Activated naive CD8-positive, alpha-beta T cell treated with anti-CD3 and anti-CD28 coated beads for 36 hours (primary cell): ENCODE measurements around the gene MPRIP. TPM values are rescaled to one million over a fixed set of nuclear protein-coding genes. Genes with fewer than 3 reads are reported as not detected.

Source experiments
- DNase-seq: peaks from one replicate; pipeline ENCODE4 v3.0.0; 2021
- H3K27ac Mint-ChIP-seq: one replicate; pipeline ENCODE4 v1.8.0; 2022; ENCODE audit warnings: mild to moderate bottlenecking, moderate library complexity, mixed read lengths
- H3K27me3 Mint-ChIP-seq: one replicate; pipeline ENCODE4 v1.8.0; 2022; ENCODE audit warnings: mild to moderate bottlenecking, mixed read lengths
- H3K36me3 Mint-ChIP-seq: one replicate; pipeline ENCODE4 v1.8.0; 2021; ENCODE audit warnings: mild to moderate bottlenecking, mixed read lengths
- H3K4me1 Mint-ChIP-seq: one replicate; pipeline ENCODE4 v1.8.0; 2021; ENCODE audit warnings: mixed read lengths
- H3K4me3 Mint-ChIP-seq: one replicate; pipeline ENCODE4 v1.8.0; 2022; ENCODE audit warnings: mild to moderate bottlenecking, moderate library complexity, mixed read lengths
- H3K9me3 Mint-ChIP-seq: one replicate; pipeline ENCODE4 v1.8.0; 2022; ENCODE audit warnings: mixed read lengths
- total RNA-seq, 2 experiments: library from RNA; stranded (reverse); gene quantifications; one replicate each; pipeline ENCODE4 v1.2.3, GENCODE V29; 2021

Gene MPRIP
- total RNA-seq, 2 experiments from 2014 or later, result 130 to 143 TPM

DNA sequence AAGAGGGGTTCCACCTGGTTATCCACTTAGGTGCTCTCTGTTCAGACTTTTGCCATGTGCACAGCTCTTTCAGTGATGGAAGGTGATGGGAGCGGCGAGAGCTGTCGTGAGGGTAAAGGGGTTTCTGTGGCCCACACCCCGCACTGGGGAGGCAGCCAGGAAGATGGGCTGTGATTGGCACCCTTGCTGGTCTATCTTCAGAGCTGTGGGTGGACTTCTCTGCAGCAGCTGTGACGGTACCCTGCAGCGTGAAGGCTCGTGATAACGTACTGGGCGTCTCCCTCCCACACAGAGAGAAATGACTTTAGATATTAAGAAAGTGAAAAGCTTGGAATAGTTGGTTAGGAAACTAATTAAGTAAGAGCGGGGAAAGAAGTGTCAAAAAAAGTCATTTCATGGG lies 45.8 kb downstream of the MPRIP start:
- no peak overlapping the region for H3K4me3 Mint-ChIP-seq
- H3K27ac Mint-ChIP-seq, result no peak overlapping the region

DNA sequence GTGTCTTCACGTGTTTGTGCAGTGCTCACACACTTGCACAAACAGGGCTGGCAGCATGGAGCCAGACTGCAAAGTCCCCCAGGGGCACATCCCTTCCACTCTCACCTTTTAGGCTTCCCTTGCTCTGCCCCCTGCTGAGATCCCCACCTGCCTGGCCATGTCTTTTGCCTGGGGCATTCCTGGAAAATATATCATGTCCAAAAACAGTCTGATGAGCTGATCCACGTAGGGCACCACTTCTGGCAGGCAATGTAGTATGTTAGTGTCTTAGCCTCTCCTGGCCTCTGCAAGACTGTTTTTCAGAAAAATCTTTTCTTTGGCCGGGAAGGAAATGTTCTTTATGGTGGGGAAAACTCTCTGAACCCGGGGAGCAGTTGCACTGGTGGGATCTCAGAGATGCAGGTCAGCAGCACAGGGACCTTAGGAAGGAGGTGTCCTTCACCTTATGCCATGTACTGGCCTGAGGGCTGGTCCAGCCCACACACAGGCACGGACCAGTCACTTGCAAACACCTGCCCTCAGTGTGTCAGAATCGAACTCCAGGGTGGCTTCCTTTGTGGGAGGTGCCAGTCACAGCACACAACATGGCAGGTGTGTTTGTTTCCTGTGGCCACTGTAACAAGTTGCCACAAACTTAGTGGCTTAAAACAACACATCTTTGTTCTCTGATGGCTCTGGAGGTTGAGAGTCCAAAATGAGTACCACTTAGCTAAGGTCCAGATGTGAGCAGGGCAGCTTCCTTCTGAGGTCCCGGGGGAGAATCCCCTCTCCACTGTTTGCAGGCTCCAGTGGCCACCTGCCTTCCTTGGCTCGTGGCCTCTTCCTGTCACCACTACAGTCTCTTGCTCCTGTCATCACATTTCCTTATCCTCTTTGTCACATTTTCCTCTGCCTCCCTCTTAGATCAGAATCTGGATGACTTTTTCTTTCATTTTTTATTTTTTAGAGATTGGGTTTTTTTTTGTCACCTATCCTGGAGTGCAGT lies 46.6 kb downstream of the MPRIP start:
- no peak for DNase-seq
- no peak overlapping the region for H3K4me3 Mint-ChIP-seq
- peak overlapping the region; percentile 32 for H3K27ac Mint-ChIP-seq
- H3K4me1 Mint-ChIP-seq, result peaks cover 28% of the 10 kb centered on the region
- H3K27me3 Mint-ChIP-seq, result no peaks in the 10 kb centered on the region
- H3K36me3 Mint-ChIP-seq, result peaks cover 8% of the 10 kb centered on the region
- H3K9me3 Mint-ChIP-seq, result no peaks in the 10 kb centered on the region

More for the DNA sequence above, 45.8 kb downstream of the MPRIP start:
- Mint-ChIP-seq H3K4me1 (peaks cover 27% of the 10 kb centered on the region), H3K27me3 (no peaks in the 10 kb centered on the region), H3K9me3 (no peaks in the 10 kb centered on the region), H3K36me3 (peaks cover 9% of the 10 kb centered on the region)
- no peak for DNase-seq

DNA sequence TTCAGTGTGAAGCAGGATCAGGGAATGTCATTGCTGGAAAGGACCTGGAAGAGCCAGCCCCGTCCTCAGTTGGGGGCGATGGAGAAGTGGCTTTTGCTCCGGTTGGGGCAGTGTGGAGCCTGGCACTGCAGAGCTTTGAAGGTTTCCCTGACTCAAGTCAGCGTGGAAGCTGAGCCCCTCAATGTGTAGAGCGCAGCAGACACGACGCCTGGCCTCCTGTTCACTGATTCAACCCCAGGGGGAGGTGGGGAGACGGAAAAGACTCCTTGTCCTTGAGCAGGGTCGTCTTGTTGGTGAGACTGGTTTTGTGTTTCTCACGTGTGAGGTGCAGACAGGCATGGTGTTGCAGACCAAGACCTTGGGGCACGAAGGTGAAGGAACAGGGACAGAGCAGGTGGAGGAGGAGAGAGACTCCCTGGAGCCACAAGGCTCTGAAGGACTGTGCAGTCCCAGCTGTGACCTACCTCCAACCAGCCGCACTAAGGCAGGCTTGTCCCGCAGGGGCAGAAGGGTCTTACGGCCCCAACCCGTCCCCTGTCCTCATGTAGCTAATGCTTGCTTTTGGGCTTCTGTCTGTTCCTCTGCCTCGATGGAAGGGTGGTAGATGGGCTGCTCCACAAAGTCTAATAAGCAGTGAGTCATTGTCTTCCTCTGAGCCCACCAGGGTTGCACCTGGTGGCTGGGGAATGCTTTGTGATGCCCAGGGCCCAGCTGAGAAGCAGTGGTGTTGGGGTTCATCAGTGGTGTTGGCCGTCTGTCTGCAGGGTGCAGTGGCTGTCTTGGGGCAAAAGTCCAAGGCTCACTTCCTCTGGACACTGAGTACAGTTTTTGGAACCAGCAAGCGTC lies 47.8 kb downstream of the MPRIP start:
- Mint-ChIP-seq H3K4me1 (peaks cover 31% of the 10 kb centered on the region), H3K4me3 (no peak overlapping the region), H3K27ac (no peak overlapping the region), H3K27me3 (no peaks in the 10 kb centered on the region), H3K36me3 (peaks cover 6% of the 10 kb centered on the region), H3K9me3 (no peaks in the 10 kb centered on the region)
- DNase-seq, result no peak

DNA sequence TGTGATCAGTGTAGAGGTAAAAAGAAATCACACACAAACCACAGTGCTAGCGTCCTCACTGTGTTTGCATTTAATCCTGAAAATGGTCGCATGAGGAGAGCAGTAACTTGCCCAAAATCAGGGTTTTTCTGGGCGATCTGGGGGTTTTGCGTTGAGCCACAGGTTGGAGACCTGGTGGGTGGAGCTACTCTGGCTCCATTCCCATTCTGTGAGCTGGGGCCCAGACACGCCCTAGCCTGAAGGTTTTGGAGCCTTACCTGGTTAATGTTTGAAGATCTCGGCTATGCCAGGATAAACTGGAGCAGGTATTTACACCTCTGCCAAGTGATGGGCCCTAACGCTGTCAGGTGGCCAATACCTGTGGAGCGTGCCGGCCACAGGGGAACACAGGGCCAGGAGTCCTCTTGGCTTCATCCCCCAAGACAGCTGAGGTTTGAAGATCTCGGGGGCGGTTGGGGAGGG lies 48.4 kb downstream of the MPRIP start:
- Mint-ChIP-seq H3K27ac (no peak overlapping the region), H3K27me3 (no peaks in the 10 kb centered on the region), H3K4me1 (peaks cover 31% of the 10 kb centered on the region), H3K9me3 (no peaks in the 10 kb centered on the region), H3K4me3 (no peak overlapping the region), H3K36me3 (peaks cover 6% of the 10 kb centered on the region)
- no peak for DNase-seq

DNA sequence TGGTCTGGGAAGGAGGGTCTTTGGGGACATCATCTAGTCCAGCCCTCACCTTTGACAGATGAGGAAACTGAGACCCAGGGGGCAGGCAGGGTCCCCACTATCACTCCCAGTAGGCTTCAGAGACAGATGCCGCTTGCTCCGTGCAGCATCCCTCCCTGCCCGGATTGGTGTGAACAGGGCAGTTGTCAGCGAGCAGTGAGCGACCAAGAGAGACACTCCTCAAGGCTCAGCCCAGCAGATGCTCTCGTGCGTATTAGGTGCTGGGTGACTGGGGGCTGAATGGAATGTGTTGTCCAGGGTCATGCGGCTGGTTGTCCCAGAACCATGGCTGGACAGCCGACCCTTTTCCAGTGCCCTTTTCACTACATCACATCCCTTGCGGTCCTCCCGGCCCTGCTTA lies 49.0 kb downstream of the MPRIP start:
- H3K4me3 Mint-ChIP-seq, result no peak overlapping the region
- peaks cover 6% of the 10 kb centered on the region for H3K36me3 Mint-ChIP-seq
- no peaks in the 10 kb centered on the region for H3K9me3 Mint-ChIP-seq
- peaks cover 29% of the 10 kb centered on the region for H3K4me1 Mint-ChIP-seq
- no peak for DNase-seq
- H3K27ac Mint-ChIP-seq, result no peak overlapping the region
- no peaks in the 10 kb centered on the region for H3K27me3 Mint-ChIP-seq

DNA sequence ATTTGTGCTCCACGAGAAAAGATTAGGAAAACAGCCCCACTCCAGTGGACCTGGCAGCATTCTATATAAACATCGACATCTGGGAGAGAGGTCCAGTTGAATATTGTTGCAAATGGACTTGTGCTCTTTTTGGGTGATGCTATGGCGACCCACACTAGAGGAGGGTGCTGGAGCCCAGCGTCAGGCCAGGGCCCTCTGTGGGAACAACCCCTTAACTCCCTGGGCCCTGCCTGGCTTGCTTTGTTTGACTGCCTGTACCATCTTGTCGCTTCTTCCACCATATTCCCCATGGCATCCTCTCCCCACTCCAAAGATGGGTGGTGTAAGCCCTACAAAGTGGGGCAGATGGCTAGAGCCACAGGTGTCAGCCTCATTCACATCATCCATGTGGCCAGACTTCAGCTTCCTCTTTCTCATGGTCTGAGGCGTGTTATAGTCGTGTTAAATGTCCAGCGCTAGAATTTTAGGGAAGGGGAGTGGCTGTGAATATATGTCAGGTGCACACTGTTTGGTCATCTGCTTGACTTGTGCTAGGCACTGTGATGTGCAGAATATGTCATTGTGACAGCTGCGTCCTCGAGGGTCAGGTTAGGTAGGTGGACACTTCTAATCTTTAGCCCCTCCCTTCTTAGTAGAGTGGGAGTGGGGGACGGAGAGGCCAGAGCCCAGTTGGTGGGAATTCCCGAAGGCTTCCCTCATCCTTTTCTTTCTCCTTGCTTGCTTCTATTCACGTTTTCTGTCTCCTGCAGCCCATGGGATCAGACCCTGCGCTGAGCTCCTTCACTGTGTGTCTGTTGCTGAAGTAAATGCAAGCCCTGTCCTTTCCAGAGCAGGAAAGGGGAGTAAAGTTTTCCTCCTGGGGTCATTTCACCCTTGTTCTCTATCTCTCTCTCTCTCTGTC lies 49.8 kb downstream of the MPRIP start:
- Mint-ChIP-seq H3K36me3 (peaks cover 6% of the 10 kb centered on the region), H3K4me3 (no peak overlapping the region), H3K4me1 (peaks cover 29% of the 10 kb centered on the region), H3K27me3 (no peaks in the 10 kb centered on the region), H3K27ac (peak overlapping the region; percentile 8), H3K9me3 (no peaks in the 10 kb centered on the region)
- no peak for DNase-seq

DNA sequence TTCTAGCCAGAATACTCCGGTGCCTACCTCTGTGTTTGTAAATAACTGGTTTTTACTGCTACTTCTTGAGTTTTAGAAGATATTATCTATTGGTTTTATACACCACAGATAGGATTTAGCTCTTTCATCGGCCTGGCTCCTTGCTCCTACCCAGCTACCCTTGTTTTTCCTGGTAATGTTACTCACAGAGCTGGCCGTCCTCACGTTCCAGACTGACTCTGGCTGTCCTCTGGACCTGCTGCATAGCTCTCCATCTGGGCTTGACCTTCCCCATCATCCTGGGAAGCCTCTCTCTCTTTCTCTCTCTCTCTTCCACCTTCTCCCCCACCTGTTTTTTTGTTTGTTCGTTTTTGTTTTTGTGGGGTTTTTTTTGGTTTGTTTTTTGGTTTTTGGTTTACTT lies 51.5 kb downstream of the MPRIP start:
- Mint-ChIP-seq H3K9me3 (no peaks in the 10 kb centered on the region), H3K4me3 (no peak overlapping the region), H3K27ac (no peak overlapping the region), H3K4me1 (peaks cover 20% of the 10 kb centered on the region), H3K27me3 (no peaks in the 10 kb centered on the region), H3K36me3 (peaks cover 3% of the 10 kb centered on the region)
- DNase-seq, result no peak

DNA sequence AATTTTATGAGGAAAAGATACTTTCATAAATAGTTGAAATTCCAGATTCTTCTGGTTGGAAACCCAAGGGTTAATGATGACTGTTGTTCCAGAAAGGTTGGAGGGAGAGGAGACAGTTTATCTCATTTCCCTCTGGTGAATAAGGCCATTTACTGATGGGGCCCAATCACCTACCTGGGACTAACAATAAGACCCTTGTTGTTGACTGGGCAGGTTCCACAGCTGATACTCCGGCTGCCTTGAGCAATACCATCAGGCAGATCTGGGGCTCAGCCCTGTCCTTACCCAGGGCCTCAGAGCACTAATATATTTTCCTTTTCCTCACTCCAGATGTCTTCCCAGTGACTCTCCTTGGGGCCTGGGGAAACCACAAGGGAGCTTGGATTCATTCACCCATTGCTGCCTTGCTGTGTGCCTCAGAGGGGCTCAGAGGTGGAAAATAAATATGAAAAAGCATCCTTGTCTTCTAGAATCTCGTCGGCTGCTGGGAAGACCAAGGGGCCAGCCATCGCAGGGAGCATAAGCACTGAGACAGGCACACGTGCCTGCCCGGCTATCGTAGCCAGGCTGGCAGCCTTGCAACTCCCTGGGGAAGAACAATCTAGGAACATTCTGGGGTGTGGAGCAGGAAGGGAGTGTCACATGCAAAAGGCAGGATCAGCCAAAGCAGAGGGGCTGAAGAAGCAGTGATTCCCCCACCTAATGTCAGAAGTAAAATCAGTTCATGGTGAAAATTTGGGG lies 54.4 kb downstream of the MPRIP start:
- H3K36me3 Mint-ChIP-seq, result no peaks in the 10 kb centered on the region
- no peak overlapping the region for H3K4me3 Mint-ChIP-seq
- peaks cover 10% of the 10 kb centered on the region for H3K4me1 Mint-ChIP-seq
- H3K9me3 Mint-ChIP-seq, result no peaks in the 10 kb centered on the region
- DNase-seq, result no peak
- H3K27me3 Mint-ChIP-seq, result no peaks in the 10 kb centered on the region
- H3K27ac Mint-ChIP-seq, result no peak overlapping the region

DNA sequence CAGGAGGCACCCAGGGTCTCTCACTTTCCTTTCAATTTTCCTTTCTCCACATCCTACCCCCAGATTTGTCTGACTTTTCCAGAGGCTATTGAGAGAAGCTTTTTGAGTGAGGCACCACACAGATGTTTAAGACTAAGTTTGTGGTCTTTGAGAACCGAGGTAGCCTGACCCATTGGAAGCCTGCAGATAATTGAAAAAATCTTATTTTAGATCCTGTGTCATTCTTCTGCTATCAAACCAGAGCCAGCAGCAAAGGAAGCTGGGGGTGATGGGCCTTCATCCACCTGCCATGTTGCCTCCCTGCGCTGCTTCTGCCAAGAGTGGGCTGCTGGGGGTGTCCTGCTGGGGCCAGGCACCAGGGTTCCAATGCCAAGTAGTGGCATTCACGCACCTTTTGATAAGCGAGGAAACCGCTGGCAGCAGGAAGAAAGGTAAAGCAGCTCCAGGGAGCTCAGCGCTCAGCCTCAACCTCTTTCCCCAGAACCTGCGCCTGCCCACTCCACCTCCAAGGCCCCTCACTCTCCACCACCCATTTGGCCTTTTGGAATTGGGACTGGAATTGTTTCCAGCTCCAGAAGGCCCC lies 55.6 kb downstream of the MPRIP start:
- H3K4me3 Mint-ChIP-seq, result no peak overlapping the region
- no peaks in the 10 kb centered on the region for H3K36me3 Mint-ChIP-seq
- H3K9me3 Mint-ChIP-seq, result no peaks in the 10 kb centered on the region
- H3K27me3 Mint-ChIP-seq, result no peaks in the 10 kb centered on the region
- no peak overlapping the region for H3K27ac Mint-ChIP-seq
- DNase-seq, result no peak
- H3K4me1 Mint-ChIP-seq, result peaks cover 7% of the 10 kb centered on the region

DNA sequence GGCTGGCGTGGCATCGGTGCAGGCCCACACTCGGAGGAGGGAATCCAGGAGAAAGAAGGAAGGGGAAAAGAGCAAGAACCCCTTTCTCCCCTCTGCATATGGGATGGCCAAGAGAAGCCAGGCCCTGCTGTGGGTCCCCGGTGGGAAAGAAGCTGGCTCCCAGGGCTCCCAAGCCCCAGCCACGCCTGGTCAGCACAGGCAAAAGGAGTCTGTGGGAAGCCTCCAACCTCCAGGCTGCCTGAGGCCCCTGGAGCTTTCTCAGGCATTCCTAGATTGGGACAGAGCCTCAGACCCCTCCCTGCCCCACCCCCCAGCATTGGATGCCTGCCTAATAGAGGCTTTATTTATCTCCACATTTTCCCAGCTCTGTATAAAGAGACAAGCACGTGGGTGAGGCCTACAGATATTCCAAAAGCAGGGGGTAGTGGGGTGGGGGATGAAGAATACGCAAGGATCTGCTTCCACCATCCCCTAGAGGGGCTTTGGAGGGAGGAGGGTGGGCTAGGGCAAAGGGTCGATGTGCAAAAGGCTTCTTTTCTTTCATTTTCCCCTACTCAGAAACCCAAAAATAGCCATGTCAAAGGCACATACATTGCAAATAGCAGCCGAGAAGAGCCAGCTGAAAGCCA lies 56.4 kb downstream of the MPRIP start:
- Mint-ChIP-seq H3K27me3 (no peaks in the 10 kb centered on the region), H3K27ac (no peak overlapping the region), H3K4me1 (peaks cover 7% of the 10 kb centered on the region), H3K36me3 (no peaks in the 10 kb centered on the region), H3K4me3 (no peak overlapping the region), H3K9me3 (no peaks in the 10 kb centered on the region)
- no peak for DNase-seq

DNA sequence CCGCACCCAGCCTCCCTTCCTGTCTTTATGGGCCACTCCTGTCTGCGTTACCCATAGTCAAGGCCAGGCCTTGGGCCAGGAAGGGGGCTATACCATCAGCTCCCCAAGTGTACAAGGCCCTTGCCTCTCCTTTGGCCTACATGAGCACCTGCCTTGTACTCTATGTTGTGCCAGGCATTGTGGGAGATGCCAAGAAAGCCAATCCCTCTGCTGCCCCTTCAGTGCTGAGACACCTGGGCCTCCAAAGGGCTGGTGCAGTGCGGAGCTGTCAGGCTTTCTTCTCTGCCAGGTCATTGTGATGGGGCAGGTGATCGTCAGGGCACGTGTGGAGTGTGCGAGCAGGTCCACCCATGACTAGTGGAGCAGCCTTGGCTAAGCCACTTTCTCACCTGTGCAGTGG lies 59.9 kb downstream of the MPRIP start:
- no peak overlapping the region for H3K4me3 Mint-ChIP-seq
- H3K9me3 Mint-ChIP-seq, result no peaks in the 10 kb centered on the region
- H3K27ac Mint-ChIP-seq, result no peak overlapping the region

DNA sequence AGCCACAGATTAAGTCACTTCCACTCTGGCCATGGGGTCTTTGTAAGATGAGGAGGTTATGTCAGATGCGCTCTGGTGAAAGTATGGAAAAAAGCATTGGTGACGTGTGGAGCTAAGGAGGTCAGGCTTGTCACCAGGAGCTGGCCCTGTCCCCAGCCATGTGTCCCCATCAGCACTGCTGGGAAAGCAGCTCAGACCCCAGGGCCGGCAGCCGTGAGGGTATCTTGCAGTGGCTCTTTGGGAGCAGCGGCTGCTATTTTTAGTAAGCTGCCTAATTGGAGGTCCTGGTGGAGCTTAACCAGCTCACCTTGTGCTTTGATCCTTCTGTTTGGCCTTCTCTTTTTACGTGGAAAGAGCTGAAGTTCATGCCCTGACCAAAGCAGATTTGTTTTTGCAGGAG lies 60.9 kb downstream of the MPRIP start:
- no peak overlapping the region for H3K27ac Mint-ChIP-seq
- H3K4me1 Mint-ChIP-seq, result peaks cover 17% of the 10 kb centered on the region
- H3K27me3 Mint-ChIP-seq, result no peaks in the 10 kb centered on the region
- DNase-seq, result no peak
- H3K4me3 Mint-ChIP-seq, result no peak overlapping the region
- H3K9me3 Mint-ChIP-seq, result no peaks in the 10 kb centered on the region
- no peaks in the 10 kb centered on the region for H3K36me3 Mint-ChIP-seq

More for the DNA sequence above, 59.9 kb downstream of the MPRIP start:
- Mint-ChIP-seq H3K27me3 (no peaks in the 10 kb centered on the region), H3K4me1 (peaks cover 11% of the 10 kb centered on the region), H3K36me3 (no peaks in the 10 kb centered on the region)
- DNase-seq, result no peak

DNA sequence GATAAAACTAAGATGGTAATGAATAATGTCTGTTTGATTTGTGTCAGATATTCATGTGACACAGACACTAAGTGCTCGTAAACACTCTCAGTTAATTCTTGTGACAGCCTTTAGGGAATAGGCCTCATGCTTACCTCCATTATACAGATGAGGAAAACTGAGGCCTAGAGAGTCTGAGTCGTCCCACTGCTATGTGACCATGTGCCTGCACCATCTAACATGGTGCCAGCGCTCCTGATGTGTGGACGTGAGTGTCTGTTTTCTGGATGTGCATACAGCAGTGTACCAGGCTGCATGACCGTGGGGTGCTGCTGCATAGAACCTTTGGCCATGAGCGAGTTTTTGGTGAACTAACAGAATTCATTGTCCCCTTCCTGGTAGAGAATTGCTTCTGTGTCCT lies 61.8 kb downstream of the MPRIP start:
- Mint-ChIP-seq H3K4me3 (no peak overlapping the region), H3K36me3 (no peaks in the 10 kb centered on the region), H3K27ac (no peak overlapping the region), H3K27me3 (no peaks in the 10 kb centered on the region), H3K4me1 (peaks cover 26% of the 10 kb centered on the region), H3K9me3 (no peaks in the 10 kb centered on the region)
- DNase-seq, result no peak
